OCI-M2 (cell line): ENCODE data around the gene TOP3B.

ENCODE experiments used
- DNase-seq: peaks from one replicate; lab custom pipeline; 2025; ENCODE audit not compliant: unreplicated experiment; lab: John Stamatoyannopoulos, UW

Gene TOP3B

GRCh38 chr22:21984793-21985192 is 2.2 kb upstream of the TOP3B start:
- DNase-seq, result no peak

DNA sequence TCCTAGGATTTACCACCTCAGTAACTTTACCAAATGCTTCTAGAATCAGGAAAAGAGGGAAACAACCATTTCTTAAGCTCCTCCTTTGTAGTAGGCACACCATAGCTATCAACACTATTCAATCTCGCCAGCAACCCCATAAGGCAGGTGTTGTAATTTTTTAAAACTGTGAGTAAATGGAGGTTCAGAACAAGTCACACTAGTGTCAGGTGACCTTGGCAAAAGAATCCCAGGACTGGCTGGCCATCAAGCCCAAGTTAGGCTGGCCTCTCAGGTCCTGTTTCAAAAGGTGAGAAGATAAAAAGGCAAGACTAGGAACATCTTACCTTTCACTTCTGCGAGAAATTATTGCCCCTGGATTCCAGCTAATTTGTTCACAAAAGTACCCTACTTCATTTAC is 713 bp downstream of the TOP3B start:
- DNase-seq, result no peak

GRCh38 chr22:21980547-21980946 is 2.0 kb downstream of the TOP3B start:
- no peak for DNase-seq

GRCh38 chr22:21978564-21979386 is 3.8 kb downstream of the TOP3B start:
- no peak for DNase-seq

- DNase-seq, result no peak
Observed at GRCh38 chr22:21977814-21978213, 4.8 kb downstream of the TOP3B start.

DNA sequence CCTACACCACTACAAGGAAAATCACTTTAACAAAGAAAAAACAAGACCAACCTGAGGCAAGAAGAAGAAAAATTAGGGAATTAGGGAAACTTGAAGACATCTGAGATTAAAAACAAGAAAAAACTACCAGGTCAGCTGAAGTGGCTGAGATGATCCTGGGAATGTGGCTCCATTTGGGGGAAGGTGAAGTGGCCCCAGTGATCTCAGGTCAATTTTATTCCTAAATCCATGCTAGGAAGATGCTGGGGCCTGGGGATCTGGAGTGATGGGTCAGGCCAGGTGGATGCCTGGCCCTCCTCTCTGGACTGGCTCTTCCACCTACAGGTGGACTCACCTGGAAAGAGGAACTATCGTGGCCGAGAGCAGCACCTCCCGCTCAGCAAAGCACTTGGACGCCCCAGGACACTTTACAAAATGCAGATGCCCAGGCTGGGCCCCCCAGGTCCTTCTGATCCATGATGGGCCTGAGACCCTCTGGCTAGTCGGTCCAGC is 6.7 kb downstream of the TOP3B start:
- no peak for DNase-seq

GRCh38 chr22:21975273-21975672 is 7.3 kb downstream of the TOP3B start:
- DNase-seq, result no peak

DNA sequence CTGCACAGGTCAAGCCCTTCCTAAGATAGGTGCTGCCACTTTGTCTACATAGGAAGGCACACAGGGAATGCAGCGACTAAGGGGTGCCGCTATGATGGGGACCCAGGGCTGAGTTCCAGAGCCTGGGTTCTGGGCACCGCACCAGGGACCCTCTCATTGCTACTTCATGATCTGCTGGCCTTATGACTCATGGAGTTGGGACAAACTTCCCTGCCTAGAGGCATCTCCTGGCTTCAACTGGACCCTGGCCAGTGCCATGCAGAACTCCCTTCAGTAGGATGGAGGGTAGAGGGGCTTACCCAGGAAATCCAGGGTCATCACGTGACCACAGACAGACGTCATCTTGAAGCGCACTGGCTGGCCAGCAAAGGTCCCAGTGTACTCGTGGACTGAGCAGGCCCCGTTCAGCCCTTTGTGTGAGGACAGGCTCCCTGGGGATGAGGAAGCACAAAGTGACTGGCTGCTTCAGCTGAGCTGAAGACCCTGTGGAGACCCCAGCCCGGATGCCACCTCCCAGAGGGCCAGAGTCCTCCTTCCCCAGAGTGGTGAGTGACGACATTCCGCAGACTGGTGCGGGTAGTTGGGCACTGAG is 8.4 kb downstream of the TOP3B start:
- no peak for DNase-seq

DNA sequence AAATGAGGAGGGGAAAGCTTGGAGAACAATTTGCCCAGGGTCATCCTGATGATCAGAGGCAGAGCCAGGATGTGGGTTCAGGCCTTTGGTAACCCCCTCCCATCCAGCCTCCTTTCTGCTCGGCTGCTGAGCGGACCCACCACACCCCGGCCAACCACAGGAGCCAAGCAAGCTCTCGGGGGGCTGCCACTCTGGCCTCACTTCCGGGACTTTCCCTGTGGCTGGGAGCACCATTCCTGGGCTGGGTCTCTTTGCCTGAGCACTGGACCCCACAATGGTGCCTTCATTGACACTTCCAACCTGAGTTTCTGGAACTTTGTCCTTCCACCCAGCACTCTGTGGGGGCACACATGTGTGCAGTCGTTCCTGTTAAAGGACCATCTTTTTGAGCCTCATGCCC is 9.8 kb downstream of the TOP3B start:
- no peak for DNase-seq

DNA sequence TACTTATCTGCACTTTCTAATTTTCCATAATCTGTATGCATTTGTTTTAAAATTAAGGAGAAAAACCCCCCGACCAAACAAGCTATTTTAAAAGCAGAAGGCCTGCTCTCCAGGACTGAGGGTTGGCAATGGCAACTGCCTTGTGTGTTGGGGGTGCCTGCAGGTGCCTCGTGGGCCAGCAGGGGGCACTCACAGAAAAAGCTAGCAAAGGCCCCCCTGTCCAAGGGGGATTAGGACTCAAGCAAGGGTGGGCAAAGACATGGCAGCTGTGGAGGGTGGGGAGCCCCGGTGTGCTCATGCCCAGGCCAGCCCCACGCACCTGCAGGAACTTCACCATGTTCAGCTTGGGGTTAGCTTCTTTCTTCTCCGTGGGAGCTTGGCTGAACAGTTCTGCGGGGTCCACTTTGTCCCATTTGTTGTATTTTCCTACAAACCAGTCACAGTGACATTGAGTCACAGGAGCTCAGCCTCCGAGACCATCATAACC is 10.3 kb downstream of the TOP3B start:
- no peak for DNase-seq

GRCh38 chr22:21971858-21972275 is 10.7 kb downstream of the TOP3B start:
- no peak for DNase-seq

GRCh38 chr22:21970800-21971617 is 11.6 kb downstream of the TOP3B start:
- DNase-seq, result no peak

DNA sequence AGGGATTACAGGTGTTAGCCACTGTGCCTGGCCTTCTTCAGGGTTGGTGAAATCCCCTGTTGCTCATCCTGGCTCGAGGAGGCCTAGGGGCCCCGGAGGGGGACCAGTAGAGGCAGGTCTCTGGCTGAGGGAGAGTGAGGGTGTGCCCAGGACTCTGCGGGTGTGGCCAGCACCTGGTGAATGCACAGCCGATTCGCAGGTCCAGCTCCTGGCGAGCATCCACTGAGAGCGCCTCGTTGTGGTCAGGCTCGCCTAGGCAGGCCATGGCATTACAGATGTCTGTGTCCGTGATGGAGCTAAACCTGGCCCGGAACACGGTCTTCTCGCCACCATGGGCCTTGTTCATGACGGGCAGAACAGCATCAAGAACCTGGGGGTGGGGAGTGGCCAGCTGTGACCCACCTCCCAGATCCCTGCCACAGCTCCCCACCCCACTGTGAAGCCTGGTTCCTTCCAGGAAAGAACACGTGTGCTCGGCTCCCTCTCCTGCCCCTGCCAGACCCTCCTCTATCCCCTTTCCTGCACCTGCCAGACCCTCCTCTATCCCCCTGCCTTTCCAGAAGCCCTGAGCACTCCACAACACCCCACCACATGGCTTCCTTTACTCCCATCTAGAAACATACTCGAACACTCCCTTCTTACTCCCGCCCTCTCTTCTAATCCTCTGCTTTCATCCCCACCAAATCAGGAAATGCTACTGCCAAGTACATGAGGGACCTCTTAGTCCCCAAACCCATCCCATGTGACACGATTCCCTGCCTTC is 12.4 kb downstream of the TOP3B start:
- DNase-seq, result no peak

DNA sequence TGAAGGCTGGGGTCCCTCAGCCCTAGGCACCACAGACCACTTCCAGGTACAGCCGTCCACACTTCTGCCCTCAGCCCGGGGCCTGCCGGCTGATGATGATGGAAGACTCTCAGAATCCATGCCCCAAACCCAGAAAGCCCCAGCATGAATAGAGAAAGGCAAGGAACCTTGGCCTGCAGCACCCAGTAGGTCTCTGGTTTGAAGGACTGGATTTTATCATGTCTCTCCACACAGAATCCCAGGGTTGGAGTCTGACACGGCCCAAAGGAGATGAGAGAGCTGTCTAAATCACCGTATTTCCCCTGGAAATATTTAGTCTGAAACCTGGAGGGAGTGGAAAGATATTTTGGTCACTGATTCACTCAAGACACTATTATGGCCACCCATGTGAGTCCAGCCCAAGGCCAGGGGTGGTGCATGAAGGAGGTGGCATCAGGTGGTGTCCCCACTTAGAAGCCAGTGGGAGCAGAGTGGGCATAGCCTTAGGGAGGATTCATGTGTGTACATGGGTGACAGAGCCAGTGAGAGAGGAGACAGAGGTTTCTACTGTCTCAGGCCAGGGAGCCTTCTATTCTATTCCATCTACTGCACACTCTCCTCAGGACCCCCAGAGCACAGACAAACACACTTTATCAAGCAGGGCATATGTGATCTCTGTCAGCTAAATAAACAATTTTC is 14.0 kb downstream of the TOP3B start:
- DNase-seq, result no peak

- DNase-seq, result no peak
Observed at GRCh38 chr22:21967693-21968271, 14.8 kb downstream of the TOP3B start.

GRCh38 chr22:21966643-21967516 is 15.7 kb downstream of the TOP3B start:
- DNase-seq, result no peak

- no peak for DNase-seq
Observed at GRCh38 chr22:21965762-21966288, 16.8 kb downstream of the TOP3B start.

- no peak for DNase-seq
Observed at GRCh38 chr22:21964918-21965484, 17.6 kb downstream of the TOP3B start.
